ENCODE measurements around the gene SPATS2L.
A peak's percentile ranks its signal among the peaks of the same experiment; 100 is the strongest.

SPATS2L gene

DNA sequence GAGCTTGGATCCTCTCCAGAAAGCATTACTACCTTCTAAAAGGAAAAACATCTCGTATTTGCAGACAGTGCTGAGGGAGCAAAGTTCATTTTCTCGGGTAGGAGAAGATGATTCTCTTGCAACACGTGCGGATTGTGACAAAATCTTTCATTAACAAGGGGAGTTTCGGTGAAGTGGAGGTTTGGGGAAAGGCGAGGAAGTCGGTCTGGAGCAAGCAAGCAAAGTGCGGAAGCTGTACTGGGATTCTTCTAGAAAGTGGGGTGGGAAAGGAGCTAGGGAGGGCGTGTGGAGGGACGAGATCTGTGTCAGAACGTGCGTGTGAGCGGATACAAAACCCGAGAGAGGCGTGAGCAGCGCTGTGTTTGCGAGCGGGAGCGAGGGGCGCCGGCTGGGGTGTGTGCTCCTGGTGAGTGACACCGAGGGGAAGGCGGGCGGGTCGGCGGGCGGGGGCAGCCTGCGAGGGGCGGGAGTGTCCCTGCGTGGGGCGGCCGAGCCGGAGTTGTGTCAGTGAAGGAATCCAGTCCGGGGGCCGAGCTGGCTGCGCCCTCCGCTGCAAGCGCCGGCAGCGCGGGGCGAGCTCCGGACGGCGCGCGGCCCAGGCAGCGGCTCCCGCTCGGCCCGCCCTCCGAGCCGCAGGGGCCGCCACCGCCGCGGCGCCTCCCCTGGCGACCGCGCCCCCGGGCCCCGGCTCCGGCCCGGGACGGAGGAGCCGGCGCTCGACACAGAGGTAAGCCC, at the start of gene SPATS2L:
Gene SPATS2L (plus strand): TSS at position 498 of the 735 bp plus-strand sequence. CDS start 82,552 bp downstream, outside the sequence.
- DNase-seq (ENCODE audit: low spot score), result peak; percentile 75

DNA sequence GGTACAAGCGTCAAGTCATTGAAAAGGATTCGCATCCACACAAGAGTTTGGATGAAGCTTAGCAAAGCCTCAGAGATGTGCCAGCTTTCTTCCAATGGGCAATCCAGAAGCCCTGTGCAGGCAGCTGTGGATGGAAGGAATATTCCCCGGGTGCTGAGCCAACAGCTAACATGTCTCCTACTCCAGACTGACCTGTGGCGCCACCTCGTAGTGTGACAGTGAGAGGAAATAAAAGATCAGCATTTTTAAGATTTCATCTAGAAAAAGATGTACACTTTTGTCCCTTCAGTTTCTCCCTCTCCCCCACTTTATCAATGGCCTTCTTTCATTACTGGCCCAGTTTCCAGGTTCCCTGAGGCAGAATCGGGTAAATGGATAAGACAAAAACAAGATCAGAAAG, 48.9 kb upstream of the SPATS2L start:
- no peak for DNase-seq (ENCODE audit: low spot score)

GRCh38 chr2:200258081-200258480, 48.4 kb upstream of the SPATS2L start:
- no peak for DNase-seq (ENCODE audit: low spot score)

GRCh38 chr2:200258881-200259576, 47.5 kb upstream of the SPATS2L start:
- no peak for DNase-seq (ENCODE audit: low spot score)

- DNase-seq (ENCODE audit: low spot score), result no peak
Measured at GRCh38 chr2:200259577-200259957, 46.9 kb upstream of the SPATS2L start.

- DNase-seq (ENCODE audit: low spot score), result no peak
Measured at GRCh38 chr2:200262047-200262446, 44.4 kb upstream of the SPATS2L start.

DNA sequence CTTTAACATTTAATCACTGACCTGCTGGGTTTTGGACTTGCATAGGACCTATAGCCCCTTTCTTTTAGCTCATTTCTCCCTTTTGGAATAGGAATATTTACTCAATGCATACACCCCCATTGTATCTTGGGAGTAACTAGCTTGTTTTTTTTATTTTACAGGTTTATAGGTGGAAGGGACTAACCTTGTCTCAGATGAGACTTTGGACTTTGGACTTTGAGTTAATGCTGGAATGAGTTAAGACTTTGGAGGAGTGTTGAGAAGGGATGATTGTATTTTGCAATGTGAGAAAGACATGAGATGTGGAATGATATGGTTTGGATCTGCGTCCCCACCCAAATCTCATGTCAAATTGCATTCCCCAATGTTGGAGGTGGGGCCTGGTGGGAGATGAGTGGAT, 43.2 kb upstream of the SPATS2L start:
- no peak for DNase-seq (ENCODE audit: low spot score)

DNA sequence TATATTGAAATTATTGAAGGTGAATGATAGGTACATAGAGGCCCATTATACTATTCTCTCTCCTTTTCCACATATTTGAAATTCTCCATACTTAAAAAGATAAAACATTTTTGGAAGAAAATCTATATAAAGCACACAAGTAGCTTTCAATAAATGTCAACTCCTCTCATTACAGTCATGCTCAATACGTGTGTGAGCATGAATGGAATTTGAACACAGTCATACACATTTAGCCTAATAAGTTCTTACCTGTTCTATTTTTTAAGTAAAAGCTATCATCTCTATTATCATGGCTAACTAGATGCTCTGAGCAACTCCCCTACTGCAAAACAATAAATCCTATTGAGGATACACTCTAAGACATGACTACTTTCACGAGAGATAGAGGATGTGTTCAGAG, 41.9 kb upstream of the SPATS2L start:
- no peak for DNase-seq (ENCODE audit: low spot score)

GRCh38 chr2:200266406-200266805, 40.1 kb upstream of the SPATS2L start:
- DNase-seq (ENCODE audit: low spot score), result no peak

DNA sequence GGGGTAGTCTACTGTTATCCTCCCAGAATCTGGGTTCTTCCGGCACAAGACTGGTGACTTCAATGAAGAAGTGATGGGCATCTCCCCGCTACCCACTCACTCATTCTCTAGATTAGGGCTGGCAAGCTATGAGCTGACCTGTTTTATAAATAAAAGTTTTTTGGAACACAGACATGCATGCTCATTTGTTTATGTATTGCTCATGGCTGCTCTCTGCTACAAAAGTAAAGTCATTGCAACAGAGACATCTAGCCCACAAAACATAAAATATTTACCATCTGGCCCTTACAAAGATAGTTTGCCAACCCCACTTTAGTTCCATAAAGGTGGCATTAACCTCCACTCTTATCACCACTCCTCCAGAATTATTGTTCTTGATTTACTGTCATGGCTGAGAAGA, 39.1 kb upstream of the SPATS2L start:
- DNase-seq (ENCODE audit: low spot score), result no peak

DNA sequence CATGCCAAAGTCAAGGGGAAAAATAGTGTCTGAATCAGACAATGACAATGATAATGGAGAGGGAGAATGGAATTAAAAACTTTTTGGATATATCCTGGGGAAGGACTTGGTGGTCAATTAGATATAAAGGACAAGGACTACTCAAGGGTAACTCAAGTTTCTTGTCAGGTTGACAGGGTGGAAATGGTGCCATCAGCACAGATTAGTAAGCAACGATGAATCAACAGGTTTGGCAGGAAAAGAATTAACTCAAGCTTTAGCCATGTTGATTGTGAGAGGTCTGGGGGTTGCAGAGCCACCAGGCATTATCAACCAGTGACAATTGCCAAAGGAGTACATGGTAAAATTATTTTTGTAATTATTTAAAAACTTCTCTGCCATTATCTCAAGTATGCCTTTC, 35.8 kb upstream of the SPATS2L start:
- no peak for DNase-seq (ENCODE audit: low spot score)

DNA sequence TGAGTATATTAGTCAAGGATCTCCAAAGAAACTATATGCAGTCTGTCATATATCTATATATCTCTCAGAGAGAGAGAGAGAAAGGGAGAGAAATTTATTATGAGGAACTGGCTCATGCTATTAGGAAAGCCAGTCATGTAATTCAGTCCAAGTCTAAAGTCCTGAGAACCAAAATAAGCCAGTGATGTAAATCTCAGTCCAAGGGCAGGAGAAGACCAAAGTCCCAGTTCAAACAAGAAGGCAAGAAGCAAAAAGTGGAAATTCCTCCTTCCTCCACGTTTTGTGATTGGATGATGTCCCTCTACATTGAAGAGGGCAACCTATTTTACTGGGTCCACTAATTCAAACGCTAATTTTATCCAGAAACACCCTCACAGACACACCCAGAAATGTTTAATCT, 34.2 kb upstream of the SPATS2L start:
- no peak for DNase-seq (ENCODE audit: low spot score)

DNA sequence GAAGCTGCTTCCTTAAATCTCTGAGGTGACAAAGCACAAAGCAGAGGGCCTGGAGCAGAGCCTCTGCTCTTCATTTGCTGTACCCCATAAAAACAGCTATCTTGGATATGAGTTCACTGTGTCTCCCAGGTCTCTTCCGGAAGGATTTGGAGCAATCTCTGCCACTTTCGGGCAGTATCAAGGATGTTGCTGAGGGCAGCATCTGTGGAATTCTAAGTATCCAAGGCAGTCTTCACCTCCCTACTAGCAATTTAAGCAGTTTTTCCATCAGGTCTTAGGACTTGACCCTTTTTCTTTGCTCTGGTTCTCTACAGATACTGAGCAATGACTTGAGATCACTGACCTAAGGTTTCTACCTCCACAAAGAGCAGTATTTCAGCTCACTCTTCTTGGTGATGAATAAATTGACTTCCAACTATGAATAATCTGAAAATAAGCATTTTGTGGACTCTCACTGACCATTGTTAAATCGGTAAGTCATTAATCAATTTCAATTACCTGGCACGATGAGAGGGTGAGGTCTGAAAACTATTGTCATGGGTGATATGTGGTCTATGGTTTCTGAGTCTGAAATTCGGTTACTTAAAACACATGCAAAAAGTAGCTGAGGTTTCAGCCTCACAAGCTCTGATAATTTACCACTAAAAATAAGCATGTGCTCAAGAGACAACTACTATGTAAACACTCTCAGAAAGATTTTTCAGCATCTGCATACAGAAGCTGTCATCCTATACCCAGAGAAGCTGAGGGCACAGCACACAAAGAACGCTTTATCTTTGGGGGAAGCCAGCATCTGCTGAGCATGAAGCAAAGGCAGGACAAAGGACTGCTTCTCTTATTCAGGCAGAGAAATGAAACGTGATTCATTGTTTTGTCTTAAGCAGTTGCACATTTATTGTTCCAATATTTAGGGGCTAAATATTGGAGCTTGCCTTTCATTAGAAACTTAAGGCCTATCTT, 32.1 kb upstream of the SPATS2L start:
- no peak for DNase-seq (ENCODE audit: low spot score)

DNA sequence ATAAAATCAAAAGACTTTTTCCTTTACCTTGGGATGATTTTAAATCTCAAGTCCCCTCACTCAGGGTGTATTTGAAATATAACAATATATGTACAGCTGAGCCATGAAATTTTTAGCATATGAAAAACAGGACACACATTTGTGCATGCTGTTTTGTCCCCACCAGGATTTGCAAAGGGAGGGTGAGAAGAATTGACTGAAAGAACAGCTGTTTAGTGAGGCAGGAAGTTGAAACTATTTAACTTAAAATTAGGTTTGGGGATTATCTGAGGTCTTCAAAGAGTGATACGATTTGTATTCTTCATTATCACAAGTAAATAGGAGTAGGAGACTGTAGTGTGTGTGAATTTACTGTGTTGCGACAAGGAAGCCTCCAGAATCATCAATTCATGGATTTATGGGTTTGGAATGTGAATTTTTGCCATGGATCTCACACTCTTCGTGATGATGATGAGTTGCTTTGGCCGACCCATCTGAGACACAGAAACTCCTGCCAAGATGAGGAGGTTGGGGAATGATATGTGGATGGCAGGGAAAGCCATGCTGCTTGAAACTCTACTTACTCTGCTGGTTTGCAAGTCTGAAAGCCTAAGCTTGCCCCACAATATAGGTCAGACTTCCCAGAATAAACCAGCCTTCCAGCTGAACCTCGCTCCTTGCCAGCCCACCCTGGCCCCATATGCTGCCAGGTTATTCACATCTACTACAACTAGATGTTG, 31.0 kb upstream of the SPATS2L start:
- DNase-seq (ENCODE audit: low spot score), result no peak

DNA sequence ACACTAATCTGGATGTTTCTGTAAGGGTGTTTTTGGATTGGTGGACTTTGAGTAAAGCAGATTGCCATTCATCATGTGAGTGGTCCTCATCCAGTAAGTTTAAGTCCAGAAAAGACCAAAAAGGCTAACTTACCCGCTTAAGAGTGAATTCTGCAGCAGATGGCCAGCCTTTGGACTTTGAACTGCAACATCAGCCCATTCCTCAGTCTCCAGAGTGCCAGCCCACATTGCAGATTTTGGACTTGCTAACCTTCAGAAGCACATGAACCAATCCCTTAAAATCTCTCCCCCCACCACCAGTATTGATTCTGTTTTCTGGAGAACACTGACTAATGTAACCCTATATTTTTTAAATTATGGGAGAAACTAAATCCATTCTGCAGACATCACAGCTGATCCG, 30.0 kb upstream of the SPATS2L start:
- no peak for DNase-seq (ENCODE audit: low spot score)

GRCh38 chr2:200278694-200279316, 27.7 kb upstream of the SPATS2L start:
- DNase-seq (ENCODE audit: low spot score), result no peak

DNA sequence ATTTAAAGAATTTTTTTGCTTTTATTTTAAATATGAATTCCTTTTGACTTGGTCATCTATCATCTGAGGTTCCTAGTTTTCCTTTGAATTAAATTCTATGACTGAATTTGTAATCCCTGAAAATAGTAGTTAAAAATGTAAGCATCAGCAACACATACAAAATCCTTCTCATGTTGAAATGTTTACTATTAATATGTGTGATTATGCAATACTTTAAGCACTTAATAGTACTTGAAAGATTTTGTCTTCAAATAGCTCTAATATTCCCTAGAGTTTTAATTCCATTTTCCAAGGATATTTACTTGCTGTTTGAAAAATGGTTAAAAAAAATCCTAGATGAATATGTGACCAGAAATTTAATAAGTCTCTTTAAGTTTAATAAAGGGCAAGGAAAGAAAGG, 26.6 kb upstream of the SPATS2L start:
- no peak for DNase-seq (ENCODE audit: low spot score)

GRCh38 chr2:200286578-200286977, 19.9 kb upstream of the SPATS2L start:
- no peak for DNase-seq (ENCODE audit: low spot score)

GRCh38 chr2:200288670-200289429, 17.6 kb upstream of the SPATS2L start:
- no peak for DNase-seq (ENCODE audit: low spot score)

GRCh38 chr2:200296118-200296517, 10.4 kb upstream of the SPATS2L start:
- no peak for DNase-seq (ENCODE audit: low spot score)

GRCh38 chr2:200297100-200297499, 9.4 kb upstream of the SPATS2L start:
- no peak for DNase-seq (ENCODE audit: low spot score)

Measured in kidney capillary endothelial cell (primary cell).